BLaER1 (cell line): ENCODE results near the gene MDK.

Experiments used
- H3K27ac ChIP-seq: shearing (Covaris generic); formaldehyde crosslinking; 2 replicates; pipeline ENCODE4 v1.8.1; 2022
- H3K27me3 ChIP-seq: shearing (Covaris generic); formaldehyde crosslinking; 2 replicates; pipeline ENCODE4 v1.8.1; 2022
- H3K36me3 ChIP-seq: shearing (Covaris generic); formaldehyde crosslinking; 2 replicates; pipeline ENCODE4 v1.8.1; 2022
- H3K4me1 ChIP-seq: shearing (Covaris generic); formaldehyde crosslinking; 2 replicates; pipeline ENCODE4 v1.8.1; 2022
- H3K4me2 ChIP-seq: shearing (Covaris generic); formaldehyde crosslinking; 2 replicates; pipeline ENCODE4 v1.8.1; 2022
- H3K4me3 ChIP-seq: shearing (Covaris generic); formaldehyde crosslinking; 2 replicates; pipeline ENCODE4 v1.8.1; 2022
- H3K9ac ChIP-seq: shearing (Covaris generic); formaldehyde crosslinking; 2 replicates; pipeline ENCODE4 v1.8.1; 2022
- H3K9me3 ChIP-seq: shearing (Covaris generic); formaldehyde crosslinking; 2 replicates; pipeline ENCODE4 v1.8.1; 2022
- H4K20me1 ChIP-seq: shearing (Covaris generic); formaldehyde crosslinking; 2 replicates; pipeline ENCODE4 v1.8.1; 2022
- Cebpa-rat ChIP-seq: shearing (Covaris generic); IDR thresholded peaks from 2 replicates; pipeline ENCODE4 v1.8.1; 2022

Gene MDK

DNA sequence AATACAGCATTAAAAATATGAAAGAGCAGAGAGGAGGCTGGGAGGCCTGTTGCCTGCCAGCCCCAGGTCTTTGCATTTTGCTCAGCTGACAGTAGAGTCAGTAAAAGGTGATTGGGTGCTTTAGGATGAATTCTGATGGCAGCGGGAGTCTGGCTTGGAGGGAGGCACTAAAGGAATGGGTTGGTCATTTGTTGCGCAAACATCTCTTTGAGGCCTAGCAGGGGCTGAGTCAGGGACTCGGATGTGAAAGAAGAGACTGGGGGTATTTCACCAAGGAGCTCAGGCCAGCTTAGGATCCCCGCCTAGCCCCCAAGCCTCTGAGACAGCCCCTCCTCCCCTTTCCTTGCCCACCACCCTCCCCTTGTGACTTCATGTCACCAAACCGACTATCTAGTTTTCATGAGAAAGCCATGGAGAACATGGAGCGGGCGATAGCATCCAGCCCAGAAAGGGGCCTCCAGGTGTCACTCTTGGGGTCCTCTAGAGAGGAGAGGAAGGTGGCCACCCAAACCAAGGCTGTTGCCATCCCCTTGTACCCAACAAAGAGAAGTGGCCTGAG is 24.5 kb upstream of the MDK start:
- H4K20me1 ChIP-seq, result peaks cover 55% of the 10 kb centered on the region
- peaks cover 67% of the 10 kb centered on the region for H3K4me1 ChIP-seq
- H3K4me3 ChIP-seq, result no peak overlapping the region
- peaks cover 37% of the 10 kb centered on the region for H3K36me3 ChIP-seq
- H3K27me3 ChIP-seq, result no peaks in the 10 kb centered on the region
- no peaks in the 10 kb centered on the region for H3K9me3 ChIP-seq
- H3K4me2 ChIP-seq, result no peak overlapping the region; the same call in 1 of the 2 replicates
- peak; percentile 21; the same call in 1 of the 2 replicates for TF ChIP-seq Cebpa-rat
- peak overlapping the region; percentile 16; the same call in 1 of the 2 replicates for H3K27ac ChIP-seq
- no peak overlapping the region; the same call in 1 of the 2 replicates for H3K9ac ChIP-seq

- no peak overlapping the region for H3K9ac ChIP-seq
- peaks cover 67% of the 10 kb centered on the region for H3K4me1 ChIP-seq
- no peaks in the 10 kb centered on the region for H3K9me3 ChIP-seq
- peaks cover 36% of the 10 kb centered on the region for H3K36me3 ChIP-seq
- H4K20me1 ChIP-seq, result peaks cover 55% of the 10 kb centered on the region
- no peak for TF ChIP-seq Cebpa-rat
- no peak overlapping the region; the same call in 1 of the 2 replicates for H3K4me2 ChIP-seq
- no peak overlapping the region for H3K4me3 ChIP-seq
- no peaks in the 10 kb centered on the region for H3K27me3 ChIP-seq
- peak overlapping the region; percentile 16; the same call in 1 of the 2 replicates for H3K27ac ChIP-seq
Observed at GRCh38 chr11:46357483-46357936, 24.0 kb upstream of the MDK start.

DNA sequence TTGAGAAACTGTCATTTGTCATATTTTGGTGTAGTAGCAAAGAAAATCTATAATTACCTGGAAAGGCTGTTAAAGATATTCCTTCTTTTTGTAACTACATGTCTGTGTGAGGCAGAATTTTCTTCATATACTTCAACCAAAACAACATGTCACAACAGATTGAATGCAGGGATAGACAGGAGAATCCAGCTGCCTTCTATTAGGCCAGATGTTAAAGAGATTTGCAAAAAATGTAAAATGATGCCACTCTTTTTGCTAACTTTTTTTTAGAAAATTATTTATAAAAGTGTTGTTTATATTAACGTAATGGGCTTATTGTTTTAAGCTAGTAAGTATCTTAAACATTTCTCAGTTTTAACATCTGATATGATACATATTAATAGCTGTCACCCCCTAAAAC is 21.5 kb upstream of the MDK start:
- no peaks in the 10 kb centered on the region for H3K9me3 ChIP-seq
- no peak overlapping the region for H3K27ac ChIP-seq
- H3K4me3 ChIP-seq, result no peak overlapping the region
- no peak overlapping the region for H3K4me2 ChIP-seq
- H3K4me1 ChIP-seq, result peaks cover 67% of the 10 kb centered on the region
- peaks cover 55% of the 10 kb centered on the region for H4K20me1 ChIP-seq
- H3K9ac ChIP-seq, result no peak overlapping the region
- H3K27me3 ChIP-seq, result no peaks in the 10 kb centered on the region
- no peak for TF ChIP-seq Cebpa-rat
- peaks cover 33% of the 10 kb centered on the region for H3K36me3 ChIP-seq

DNA sequence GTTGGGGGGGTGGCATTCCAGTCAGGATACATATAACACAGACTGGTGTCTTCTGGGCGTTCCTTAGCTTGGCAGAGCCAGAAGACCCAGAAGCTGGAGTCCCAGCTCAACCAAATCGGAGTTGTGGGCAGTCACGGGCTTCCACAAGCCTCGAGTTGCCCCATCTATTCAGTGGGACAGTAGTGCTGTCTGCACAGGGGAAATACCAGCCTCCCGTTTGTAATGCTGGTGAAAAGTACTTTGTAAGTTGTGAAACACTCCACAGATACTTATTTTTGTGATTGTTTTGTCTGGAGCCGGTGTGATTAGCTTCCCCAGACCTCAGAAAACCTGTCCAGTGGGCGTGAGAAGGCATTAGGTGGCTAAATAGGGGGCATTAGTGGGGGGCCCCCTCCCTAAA is 20.6 kb upstream of the MDK start:
- peak overlapping the region; percentile 74 for H3K4me3 ChIP-seq
- H3K27ac ChIP-seq, result peak overlapping the region; percentile 98
- H3K4me1 ChIP-seq, result peaks cover 76% of the 10 kb centered on the region
- peak overlapping the region; percentile 96 for H3K4me2 ChIP-seq
- peak overlapping the region; percentile 88 for H3K9ac ChIP-seq
- no peaks in the 10 kb centered on the region for H3K27me3 ChIP-seq
- peaks cover 30% of the 10 kb centered on the region for H3K36me3 ChIP-seq
- no peak for TF ChIP-seq Cebpa-rat
- H4K20me1 ChIP-seq, result peaks cover 57% of the 10 kb centered on the region
- H3K9me3 ChIP-seq, result no peaks in the 10 kb centered on the region

DNA sequence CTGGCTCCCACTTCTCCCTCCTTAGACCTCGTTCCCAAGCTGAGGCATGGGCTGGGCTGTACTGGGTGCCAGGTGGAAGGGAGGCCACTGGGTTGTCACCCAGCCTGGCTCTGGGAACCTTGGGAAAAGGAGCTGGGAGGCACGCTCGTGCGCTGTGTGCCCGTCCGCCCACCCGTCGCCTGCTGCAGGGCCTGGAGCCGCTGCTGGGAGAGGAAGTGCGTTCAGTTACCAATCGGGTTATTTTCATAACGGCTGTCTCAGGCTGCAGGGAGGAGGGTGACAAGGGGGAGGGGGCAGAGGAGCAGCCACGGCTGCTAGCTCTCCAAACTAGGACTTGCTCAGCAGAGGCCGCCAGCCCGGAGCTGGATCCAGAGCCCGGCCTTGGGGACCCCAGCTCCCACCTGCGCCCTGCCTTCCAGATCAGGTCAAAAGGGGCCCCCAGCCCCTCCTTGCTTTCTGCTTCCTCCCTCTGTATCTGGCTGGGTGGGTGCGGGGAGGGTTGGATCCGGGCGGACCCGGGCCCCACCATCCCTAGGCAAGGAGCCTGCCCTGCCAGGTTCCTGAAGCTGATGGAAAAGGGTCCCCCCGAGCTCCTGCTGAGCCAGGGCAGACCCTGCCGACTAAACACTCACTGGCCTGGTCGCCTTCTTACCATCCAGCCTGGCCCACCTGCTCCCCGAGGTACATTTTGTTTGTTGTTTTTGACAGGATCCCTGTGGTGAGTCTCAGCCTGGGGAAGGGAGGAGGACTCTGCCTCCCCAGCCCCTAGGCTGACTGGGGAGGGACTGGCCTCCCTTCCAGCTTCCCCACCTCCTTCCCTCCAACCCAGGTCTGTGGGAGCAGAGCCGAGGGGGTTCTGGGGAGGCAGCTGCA is 19.9 kb upstream of the MDK start:
- H3K9ac ChIP-seq, result peak overlapping the region; percentile 88
- peaks cover 30% of the 10 kb centered on the region for H3K36me3 ChIP-seq
- peaks cover 78% of the 10 kb centered on the region for H3K4me1 ChIP-seq
- H4K20me1 ChIP-seq, result peaks cover 57% of the 10 kb centered on the region
- H3K27ac ChIP-seq, result peak overlapping the region; percentile 98
- H3K9me3 ChIP-seq, result no peaks in the 10 kb centered on the region
- peak overlapping the region; percentile 74 for H3K4me3 ChIP-seq
- peak overlapping the region; percentile 96 for H3K4me2 ChIP-seq
- no peak for TF ChIP-seq Cebpa-rat
- no peaks in the 10 kb centered on the region for H3K27me3 ChIP-seq

DNA sequence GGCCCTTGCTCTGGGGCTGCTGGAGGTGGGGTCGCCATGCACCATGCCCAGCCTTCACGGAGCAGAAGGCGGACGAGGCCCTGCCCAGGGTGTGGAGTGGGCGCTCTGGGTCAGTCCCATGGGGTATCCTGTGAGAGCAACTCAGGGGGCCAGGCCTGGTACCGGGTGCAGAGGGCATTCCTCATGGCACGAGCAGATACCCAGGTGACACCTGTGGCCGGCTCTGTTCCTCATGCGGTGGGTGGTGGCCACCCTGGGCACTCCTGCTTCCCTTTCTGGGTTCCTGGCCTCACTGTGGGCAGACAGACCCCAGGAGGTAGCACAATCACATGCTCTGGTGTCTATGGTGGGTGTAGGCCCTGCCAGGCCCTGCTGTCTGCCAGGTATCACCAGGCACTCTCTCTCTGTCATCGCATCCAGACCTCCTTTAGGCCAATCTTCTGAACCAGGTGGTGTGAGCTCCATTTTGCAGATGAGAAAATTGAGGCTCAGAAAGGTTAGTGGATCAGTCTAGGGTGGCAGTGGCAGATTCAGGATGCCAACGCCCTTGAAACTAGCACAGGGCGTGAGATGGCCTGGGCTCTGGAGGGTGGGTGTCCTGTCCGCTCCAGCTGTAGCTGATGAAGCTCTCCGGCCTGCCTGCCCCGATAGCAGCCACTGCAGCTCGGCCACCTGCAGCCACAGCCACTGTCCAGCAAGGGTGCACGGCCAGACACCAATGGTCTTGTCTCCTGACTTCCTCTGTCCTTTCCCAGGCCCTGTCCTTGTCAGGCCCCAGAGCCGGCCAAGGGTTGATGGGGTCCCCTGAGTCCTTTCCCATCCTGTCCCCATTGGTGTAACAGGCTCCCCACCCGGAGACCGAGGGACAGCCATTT is 19.1 kb upstream of the MDK start:
- peaks cover 78% of the 10 kb centered on the region for H3K4me1 ChIP-seq

GRCh38 chr11:46363031-46363407 is 18.4 kb upstream of the MDK start:
- Histone ChIP-seq H3K27ac (peak overlapping the region; percentile 98), H3K9ac (peak overlapping the region; percentile 88), H3K4me1 (peaks cover 79% of the 10 kb centered on the region), H3K9me3 (no peaks in the 10 kb centered on the region), H3K27me3 (no peaks in the 10 kb centered on the region), H3K4me3 (peak overlapping the region; percentile 74), H3K4me2 (peak overlapping the region; percentile 96), H3K36me3 (peaks cover 31% of the 10 kb centered on the region), H4K20me1 (peaks cover 58% of the 10 kb centered on the region)
- TF ChIP-seq Cebpa-rat, result no peak

More for the DNA sequence above, 19.1 kb upstream of the MDK start:
- peaks cover 32% of the 10 kb centered on the region for H3K36me3 ChIP-seq
- peak overlapping the region; percentile 88 for H3K9ac ChIP-seq
- peak overlapping the region; percentile 98 for H3K27ac ChIP-seq
- peak overlapping the region; percentile 74 for H3K4me3 ChIP-seq
- peak overlapping the region; percentile 96 for H3K4me2 ChIP-seq
- no peaks in the 10 kb centered on the region for H3K9me3 ChIP-seq
- no peak for TF ChIP-seq Cebpa-rat
- peaks cover 57% of the 10 kb centered on the region for H4K20me1 ChIP-seq
- no peaks in the 10 kb centered on the region for H3K27me3 ChIP-seq

DNA sequence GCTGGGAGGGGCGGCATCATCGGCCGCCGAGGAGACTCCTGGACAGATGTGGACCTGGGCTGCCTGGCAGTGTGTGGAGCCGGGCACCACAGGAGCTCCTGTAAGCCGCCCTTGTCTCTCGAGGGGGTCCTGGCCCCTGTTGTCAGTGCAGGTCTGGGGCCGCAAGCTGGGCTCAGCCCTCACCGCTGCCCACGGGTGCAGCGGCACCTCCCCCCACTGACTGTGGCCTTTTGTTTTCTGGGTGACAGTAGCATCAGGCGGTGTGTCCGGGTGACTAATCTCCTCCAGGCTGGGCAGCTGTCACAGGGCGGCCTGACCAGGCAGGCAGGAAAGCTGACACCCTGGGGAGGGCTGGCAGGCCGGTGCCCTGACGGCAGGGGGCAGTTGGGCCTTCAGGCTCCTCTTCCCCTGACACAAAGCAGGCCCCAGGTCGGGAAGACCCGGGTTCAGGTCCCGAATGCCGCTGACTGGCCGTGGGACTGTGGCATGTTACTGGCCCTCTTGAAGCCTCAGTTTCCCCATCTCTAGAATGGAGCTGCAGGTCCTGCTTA is 17.9 kb upstream of the MDK start:
- Histone ChIP-seq H3K9ac (peak overlapping the region; percentile 88), H3K4me3 (peak overlapping the region; percentile 74; the same call in 1 of the 2 replicates), H4K20me1 (peaks cover 63% of the 10 kb centered on the region), H3K27me3 (no peaks in the 10 kb centered on the region), H3K9me3 (no peaks in the 10 kb centered on the region), H3K36me3 (peaks cover 37% of the 10 kb centered on the region), H3K4me1 (peaks cover 84% of the 10 kb centered on the region), H3K4me2 (peak overlapping the region; percentile 96), H3K27ac (peak overlapping the region; percentile 98)
- TF ChIP-seq Cebpa-rat, result no peak

- Histone ChIP-seq H3K36me3 (peaks cover 42% of the 10 kb centered on the region), H3K4me2 (peak overlapping the region; percentile 96), H3K4me1 (peaks cover 90% of the 10 kb centered on the region), H3K4me3 (no peak overlapping the region), H3K9ac (no peak overlapping the region; the same call in 1 of the 2 replicates), H3K27ac (peak overlapping the region; percentile 98), H3K9me3 (no peaks in the 10 kb centered on the region), H3K27me3 (no peaks in the 10 kb centered on the region), H4K20me1 (peaks cover 67% of the 10 kb centered on the region)
- no peak for TF ChIP-seq Cebpa-rat
Observed at GRCh38 chr11:46364056-46364455, 17.4 kb upstream of the MDK start.
